HG03064 (cell line): ENCODE results near the gene RNF14.
A peak's percentile ranks its signal among the peaks of the same experiment; 100 is the strongest.
"Not testable (repeated sequence)": the region's sequence is repeated elsewhere in the genome, so short reads cannot be mapped to it uniquely, and the experiment has no call there.

Source experiments
- ATAC-seq: cut with Tn5 transposase; IDR thresholded peaks from one replicate; pipeline ENCODE4 v1.9.1; 2021; ENCODE audit warnings: low read depth; ENCODE audit not compliant: unreplicated experiment

RNF14 gene

GRCh38 chr5:141968914-141969608, at the start of gene RNF14:
Gene RNF14, plus strand, starts transcription at chr5:141969105. Its CDS starts 4,484 bp downstream, at chr5:141973589.
- ATAC-seq: peak; percentile 96

GRCh38 chr5:141919218-141920119, 49.4 kb upstream of the RNF14 start:
- no peak for ATAC-seq

- ATAC-seq: no peak
Observed at GRCh38 chr5:141920771-141921170, 48.1 kb upstream of the RNF14 start.

GRCh38 chr5:141922827-141923447, 46.0 kb upstream of the RNF14 start:
- ATAC-seq: not testable (repeated sequence)

GRCh38 chr5:141923448-141924313, 45.2 kb upstream of the RNF14 start, which contains the start of gene DELE1:
Gene DELE1, plus strand, starts transcription at chr5:141923871. Its CDS starts 71 bp downstream, at chr5:141923942.
- peak; percentile 98 for ATAC-seq

GRCh38 chr5:141926434-141926833, 42.5 kb upstream of the RNF14 start:
- ATAC-seq: no peak

- no peak for ATAC-seq
Observed at GRCh38 chr5:141928051-141928450, 40.9 kb upstream of the RNF14 start.

- no peak for ATAC-seq
Observed at GRCh38 chr5:141929398-141930058, 39.4 kb upstream of the RNF14 start.

- no peak for ATAC-seq
Observed at GRCh38 chr5:141931694-141932093, 37.2 kb upstream of the RNF14 start.

- ATAC-seq: no peak
Observed at GRCh38 chr5:141933151-141933550, 35.8 kb upstream of the RNF14 start.

GRCh38 chr5:141934099-141934844, 34.6 kb upstream of the RNF14 start:
- ATAC-seq: no peak

GRCh38 chr5:141935538-141935937, 33.4 kb upstream of the RNF14 start:
- ATAC-seq: no peak

GRCh38 chr5:141940695-141941271, 28.1 kb upstream of the RNF14 start:
- no peak for ATAC-seq

- no peak for ATAC-seq
Observed at GRCh38 chr5:141941307-141941706, 27.6 kb upstream of the RNF14 start.

GRCh38 chr5:141941779-141942178, 27.1 kb upstream of the RNF14 start:
- no peak for ATAC-seq

GRCh38 chr5:141942185-141942857, 26.6 kb upstream of the RNF14 start:
- ATAC-seq: no peak

- no peak for ATAC-seq
Observed at GRCh38 chr5:141944076-141944475, 24.8 kb upstream of the RNF14 start.

- ATAC-seq: no peak
Observed at GRCh38 chr5:141945511-141946051, 23.3 kb upstream of the RNF14 start.
